Neural cell (in vitro differentiated cells): ENCODE data around the gene ICOSLG.
"Not testable (repeated sequence)": the region's sequence is repeated elsewhere in the genome, so short reads cannot be mapped to it uniquely, and the experiment has no call there.

Source experiments
- CTCF ChIP-seq: fragments of 450-650 bp; IDR thresholded peaks from 2 replicates; pipeline ENCODE4 v1.5.1; 2014; ENCODE audit warnings: antibody characterized with exemption, mild to moderate bottlenecking, moderate library complexity; ENCODE audit not compliant: poor library complexity, severe bottlenecking
- EP300 ChIP-seq: fragments of 450-650 bp; conservative IDR thresholded peaks from 2 replicates; pipeline ENCODE4 v1.6.1; 2014; ENCODE audit warnings: antibody characterized with exemption, mild to moderate bottlenecking, moderate library complexity; ENCODE audit not compliant: poor library complexity, severe bottlenecking
- EZH2 ChIP-seq: fragments of 200-600, 300-800 bp; shearing (Covaris generic), sonication (generic); IDR thresholded peaks from 2 replicates; pipeline ENCODE4 v1.6.1; 2014; ENCODE audit warnings: antibody characterized with exemption, low read length, borderline replicate concordance, mild to moderate bottlenecking; ENCODE audit not compliant: insufficient read depth, poor library complexity, severe bottlenecking
- MXI1 ChIP-seq: fragments of 450-650 bp; conservative IDR thresholded peaks from 2 replicates; pipeline ENCODE4 v1.6.1; 2014; ENCODE audit warnings: antibody characterized with exemption, mild to moderate bottlenecking; ENCODE audit not compliant: poor library complexity, severe bottlenecking
- POLR2AphosphoS5 ChIP-seq: IDR thresholded peaks from 2 replicates; pipeline ENCODE4 v1.6.1; 2012
- RAD21 ChIP-seq: fragments of 450-650 bp; conservative IDR thresholded peaks from 2 replicates; pipeline ENCODE4 v1.6.1; 2014; ENCODE audit warnings: antibody characterized with exemption, mild to moderate bottlenecking, moderate library complexity
- REST ChIP-seq: IDR thresholded peaks from 2 replicates; pipeline ENCODE4 v1.6.1; 2012; ENCODE audit warnings: borderline replicate concordance
- TAF1 ChIP-seq: IDR thresholded peaks from 2 replicates; pipeline ENCODE4 v1.6.1; 2012; ENCODE audit warnings: low read depth

GRCh38 chr21:44199997-44200396, 40.7 kb downstream of the ICOSLG start:
- not testable (repeated sequence) for TF ChIP-seq EZH2, CTCF, EP300, REST, POLR2AphosphoS5, MXI1, TAF1, RAD21
